Measurements from ENCODE around the gene PKN2.
"Not testable (repeated sequence)": the region's sequence is repeated elsewhere in the genome, so short reads cannot be mapped to it uniquely, and the experiment has no call there.

Gene PKN2

GRCh38 chr1:88700425-88701013 lies 16.4 kb downstream of the PKN2 start:
- in situ Hi-C loops (cut with HindIII; ENCODE audit: low sequenced_read_pairs), result no loop called here
- DNase-seq (ENCODE audit: low read depth), result no peak
- H3K4me3 ChIP-seq (ENCODE audit: low read depth, low read length), result no peak overlapping the region
- TF ChIP-seq, protein P1, sequence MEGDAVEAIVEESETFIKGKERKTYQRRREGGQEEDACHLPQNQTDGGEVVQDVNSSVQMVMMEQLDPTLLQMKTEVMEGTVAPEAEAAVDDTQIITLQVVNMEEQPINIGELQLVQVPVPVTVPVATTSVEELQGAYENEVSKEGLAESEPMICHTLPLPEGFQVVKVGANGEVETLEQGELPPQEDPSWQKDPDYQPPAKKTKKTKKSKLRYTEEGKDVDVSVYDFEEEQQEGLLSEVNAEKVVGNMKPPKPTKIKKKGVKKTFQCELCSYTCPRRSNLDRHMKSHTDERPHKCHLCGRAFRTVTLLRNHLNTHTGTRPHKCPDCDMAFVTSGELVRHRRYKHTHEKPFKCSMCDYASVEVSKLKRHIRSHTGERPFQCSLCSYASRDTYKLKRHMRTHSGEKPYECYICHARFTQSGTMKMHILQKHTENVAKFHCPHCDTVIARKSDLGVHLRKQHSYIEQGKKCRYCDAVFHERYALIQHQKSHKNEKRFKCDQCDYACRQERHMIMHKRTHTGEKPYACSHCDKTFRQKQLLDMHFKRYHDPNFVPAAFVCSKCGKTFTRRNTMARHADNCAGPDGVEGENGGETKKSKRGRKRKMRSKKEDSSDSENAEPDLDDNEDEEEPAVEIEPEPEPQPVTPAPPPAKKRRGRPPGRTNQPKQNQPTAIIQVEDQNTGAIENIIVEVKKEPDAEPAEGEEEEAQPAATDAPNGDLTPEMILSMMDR (IDR thresholded peaks at IDR 0.05; ENCODE audit: low read depth, low read length, missing control alignments), result no peak

- DNase-seq (ENCODE audit: low read depth), result no peak
- in situ Hi-C loops (cut with HindIII; ENCODE audit: low sequenced_read_pairs), result no loop called here
- H3K4me3 ChIP-seq (ENCODE audit: low read depth, low read length), result no peak overlapping the region
- TF ChIP-seq, protein P1 (IDR thresholded peaks at IDR 0.05; ENCODE audit: low read depth, low read length, missing control alignments), result no peak
Observed at GRCh38 chr1:88701275-88701674, 17.2 kb downstream of the PKN2 start.

DNA sequence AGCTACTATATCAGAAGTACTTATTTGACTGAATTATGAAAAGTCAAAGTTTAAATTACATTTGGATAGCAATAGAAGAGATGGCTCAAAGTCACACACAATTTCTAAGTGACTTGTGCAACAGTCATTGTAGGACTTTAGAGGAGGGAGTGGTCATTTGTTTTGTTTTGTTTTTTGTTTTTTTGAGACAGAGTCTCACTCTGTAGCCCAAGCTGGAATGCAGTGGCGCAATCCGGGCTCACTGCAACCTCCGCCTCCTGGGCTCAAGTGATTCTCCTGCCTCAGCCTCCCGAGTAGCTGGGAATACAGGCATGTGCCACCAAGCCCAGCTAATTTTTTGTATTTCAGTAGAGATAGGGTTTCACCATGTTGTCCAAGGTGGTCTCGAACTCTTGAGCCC lies 17.7 kb downstream of the PKN2 start:
- DNase-seq (ENCODE audit: low read depth); H3K4me3 ChIP-seq (ENCODE audit: low read depth, low read length); in situ Hi-C loops (cut with HindIII; ENCODE audit: low sequenced_read_pairs): not testable (repeated sequence)

DNA sequence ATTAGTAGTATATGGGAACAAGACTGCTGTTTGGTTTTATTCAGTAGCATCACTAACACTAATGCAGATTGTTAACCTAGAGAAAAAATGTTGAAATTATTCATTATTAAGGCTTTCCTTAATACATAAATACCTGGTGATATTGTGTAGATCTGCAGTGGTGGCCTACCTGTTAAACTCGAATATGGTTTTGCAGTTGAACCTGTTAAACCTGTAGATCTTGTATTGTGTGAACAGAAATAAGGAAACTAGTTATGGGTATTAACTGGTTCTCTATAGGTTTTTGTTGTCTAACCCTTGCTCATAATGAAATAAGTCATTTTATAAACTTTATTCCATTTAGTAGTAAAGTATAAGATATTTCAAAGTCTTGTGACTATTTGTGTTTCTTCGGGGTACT lies 23.9 kb downstream of the PKN2 start:
- in situ Hi-C loops (cut with HindIII; ENCODE audit: low sequenced_read_pairs), result no loop called here
- no peak overlapping the region for H3K4me3 ChIP-seq (ENCODE audit: low read depth, low read length)
- TF ChIP-seq, protein P1 (IDR thresholded peaks at IDR 0.05; ENCODE audit: low read depth, low read length, missing control alignments), result no peak
- DNase-seq (ENCODE audit: low read depth), result no peak

- in situ Hi-C loops (cut with HindIII; ENCODE audit: low sequenced_read_pairs); H3K4me3 ChIP-seq (ENCODE audit: low read depth, low read length): not testable (repeated sequence)
Observed at GRCh38 chr1:88712907-88713306, 28.8 kb downstream of the PKN2 start.

DNA sequence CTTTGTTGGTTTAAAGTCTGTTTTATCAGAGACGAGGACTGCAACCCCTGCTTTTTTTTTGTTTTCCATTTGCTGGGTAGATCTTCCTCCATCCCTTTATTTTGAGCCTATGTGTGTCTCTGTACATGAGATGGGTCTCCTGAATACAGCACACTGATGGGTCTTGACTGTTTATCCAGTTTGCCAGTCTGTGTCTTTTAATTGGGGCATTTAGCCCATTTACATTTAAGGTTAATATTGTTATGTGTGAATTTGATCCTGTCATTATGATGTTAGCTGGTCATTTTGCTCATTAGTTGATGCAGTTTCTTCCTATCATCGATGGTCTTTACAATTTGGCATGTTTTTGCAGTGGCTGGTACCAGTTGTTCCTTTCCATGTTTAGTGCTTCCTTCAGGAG lies 32.5 kb downstream of the PKN2 start:
- in situ Hi-C loops (cut with HindIII; ENCODE audit: low sequenced_read_pairs); H3K4me3 ChIP-seq (ENCODE audit: low read depth, low read length); DNase-seq (ENCODE audit: low read depth): not testable (repeated sequence)

More at GRCh38 chr1:88712907-88713306, 28.8 kb downstream of the PKN2 start:
- DNase-seq (ENCODE audit: low read depth), result not testable (repeated sequence)

- in situ Hi-C loops (cut with HindIII; ENCODE audit: low sequenced_read_pairs), result no loop called here
- no peak for DNase-seq (ENCODE audit: low read depth)
Observed at GRCh38 chr1:88722492-88722891, 38.4 kb downstream of the PKN2 start.

DNA sequence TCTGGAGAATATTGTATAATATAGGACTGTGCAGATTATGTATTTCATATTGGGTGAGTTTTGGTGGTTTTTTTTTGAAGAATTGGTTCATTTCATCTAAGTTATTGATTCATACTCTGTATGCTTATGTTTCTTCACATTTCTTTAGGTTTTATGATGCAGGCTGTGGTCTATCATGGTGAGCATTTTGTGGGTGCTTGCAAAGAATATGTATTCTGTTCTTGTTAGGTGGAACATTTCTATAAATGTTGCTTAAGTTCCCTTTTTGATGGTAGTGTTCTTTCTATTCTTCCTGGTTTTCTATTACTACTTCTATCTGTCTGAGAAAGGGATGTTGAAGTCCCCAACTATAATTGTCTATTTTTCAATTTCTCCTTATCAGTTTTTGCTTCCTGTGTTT lies 42.6 kb downstream of the PKN2 start:
- no peak for DNase-seq (ENCODE audit: low read depth)
- in situ Hi-C loops (cut with HindIII; ENCODE audit: low sequenced_read_pairs), result no loop called here
- H3K4me3 ChIP-seq (ENCODE audit: low read depth, low read length), result no peak overlapping the region
- TF ChIP-seq, protein P1 (IDR thresholded peaks at IDR 0.05; ENCODE audit: low read depth, low read length, missing control alignments), result no peak

More at GRCh38 chr1:88722492-88722891, 38.4 kb downstream of the PKN2 start:
- TF ChIP-seq, protein P1 (IDR thresholded peaks at IDR 0.05; ENCODE audit: low read depth, low read length, missing control alignments), result no peak
- H3K4me3 ChIP-seq (ENCODE audit: low read depth, low read length), result no peak overlapping the region
